ENCODE data around the gene PIP5K1B.

PIP5K1B gene

DNA sequence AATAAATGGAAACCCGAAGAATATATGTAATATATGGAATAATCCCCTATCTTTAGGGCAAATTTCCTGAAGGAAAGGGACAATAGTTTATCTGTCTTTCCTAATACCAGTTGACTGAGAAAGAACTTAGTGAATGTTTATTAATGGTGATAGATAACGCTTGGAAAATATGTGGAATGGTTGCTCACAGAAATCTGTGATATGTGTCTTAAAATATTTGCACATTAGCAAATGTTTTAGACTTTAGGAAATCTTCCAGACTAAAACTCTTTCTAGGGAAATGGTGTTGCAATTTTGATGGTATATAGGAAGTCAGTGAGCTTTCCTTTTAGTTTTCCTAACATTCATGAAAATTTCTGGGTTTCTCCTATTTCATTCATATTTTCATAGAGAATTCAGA, 90.4 kb downstream of the PIP5K1B start:
- Histone ChIP-seq H3K9me2 (ENCODE audit: low read depth, low read length) (no peaks in the 10 kb centered on the region), H3K27me3 (ENCODE audit: insufficient read depth, low read length) (no peaks in the 10 kb centered on the region), H3K36me3 (ENCODE audit: insufficient read depth, low read length) (no peaks in the 10 kb centered on the region), H3K79me2 (ENCODE audit: insufficient read depth, low read length) (no peaks in the 10 kb centered on the region), H2AFZ (ENCODE audit: low read length) (no peak overlapping the region), H3K9me3 (ENCODE audit: low read length) (no peaks in the 10 kb centered on the region), H4K20me1 (ENCODE audit: insufficient read depth, low read length) (no peaks in the 10 kb centered on the region), H3K4me3 (ENCODE audit: low read depth, low read length, poor library complexity, severe bottlenecking) (no peak overlapping the region), H3K27ac (ENCODE audit: low read depth, low read length, poor library complexity, severe bottlenecking) (no peak overlapping the region), H3K4me1 (ENCODE audit: insufficient read depth, low read length, severe bottlenecking) (no peaks in the 10 kb centered on the region), H3K9ac (ENCODE audit: low read length) (no peak overlapping the region), H3F3A (ENCODE audit: insufficient read depth, low read length) (no peaks in the 10 kb centered on the region), H3K4me2 (ENCODE audit: low read length) (no peak overlapping the region)
- no peak for TF ChIP-seq EZH2 (IDR thresholded peaks at IDR 0.05; ENCODE audit: borderline replicate concordance, low read length)
- TF ChIP-seq, protein P1, sequence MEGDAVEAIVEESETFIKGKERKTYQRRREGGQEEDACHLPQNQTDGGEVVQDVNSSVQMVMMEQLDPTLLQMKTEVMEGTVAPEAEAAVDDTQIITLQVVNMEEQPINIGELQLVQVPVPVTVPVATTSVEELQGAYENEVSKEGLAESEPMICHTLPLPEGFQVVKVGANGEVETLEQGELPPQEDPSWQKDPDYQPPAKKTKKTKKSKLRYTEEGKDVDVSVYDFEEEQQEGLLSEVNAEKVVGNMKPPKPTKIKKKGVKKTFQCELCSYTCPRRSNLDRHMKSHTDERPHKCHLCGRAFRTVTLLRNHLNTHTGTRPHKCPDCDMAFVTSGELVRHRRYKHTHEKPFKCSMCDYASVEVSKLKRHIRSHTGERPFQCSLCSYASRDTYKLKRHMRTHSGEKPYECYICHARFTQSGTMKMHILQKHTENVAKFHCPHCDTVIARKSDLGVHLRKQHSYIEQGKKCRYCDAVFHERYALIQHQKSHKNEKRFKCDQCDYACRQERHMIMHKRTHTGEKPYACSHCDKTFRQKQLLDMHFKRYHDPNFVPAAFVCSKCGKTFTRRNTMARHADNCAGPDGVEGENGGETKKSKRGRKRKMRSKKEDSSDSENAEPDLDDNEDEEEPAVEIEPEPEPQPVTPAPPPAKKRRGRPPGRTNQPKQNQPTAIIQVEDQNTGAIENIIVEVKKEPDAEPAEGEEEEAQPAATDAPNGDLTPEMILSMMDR (IDR thresholded peaks at IDR 0.05; ENCODE audit: low read length): no peak

DNA sequence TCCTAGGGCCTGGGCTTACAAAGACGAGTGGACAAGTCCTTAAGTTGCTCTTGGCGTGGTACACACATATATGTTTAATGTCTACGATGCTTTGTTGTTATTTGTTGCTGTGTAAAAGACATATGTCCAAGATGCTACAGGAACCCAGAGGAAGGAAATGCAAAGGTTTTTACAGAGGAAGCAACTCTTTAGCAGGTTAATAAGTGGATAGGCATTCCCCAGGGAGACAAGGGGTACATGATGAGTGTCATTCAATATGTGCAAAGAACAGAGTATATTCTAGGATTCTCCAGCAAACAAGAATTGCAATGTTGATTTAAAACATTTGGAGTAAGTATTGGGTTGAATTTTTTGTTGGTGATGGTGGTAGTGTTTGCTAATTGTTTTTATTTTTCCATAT, 92.1 kb downstream of the PIP5K1B start:
- Histone ChIP-seq H3K27me3 (ENCODE audit: insufficient read depth, low read length) (no peaks in the 10 kb centered on the region), H3K4me2 (ENCODE audit: low read length) (no peak overlapping the region)

DNA sequence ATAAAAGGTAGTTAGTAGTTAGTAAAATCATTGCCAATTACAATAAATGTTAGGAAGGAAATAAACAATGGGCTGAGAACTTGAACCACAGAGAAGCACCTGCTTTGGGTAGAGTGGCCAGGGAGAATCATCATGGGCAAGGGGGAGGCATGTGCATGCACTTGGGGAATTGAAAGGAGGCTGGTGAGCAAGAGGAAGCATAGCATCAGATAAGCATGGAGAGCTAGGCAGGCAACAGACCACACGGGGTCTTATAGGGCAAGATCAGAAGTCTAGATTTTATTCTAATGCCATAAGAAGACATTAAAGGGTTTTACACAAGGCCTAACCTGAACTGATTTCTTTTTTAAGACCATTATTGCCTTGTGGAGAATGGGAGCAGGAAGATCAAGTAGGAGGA, 93.4 kb downstream of the PIP5K1B start:
- H3F3A ChIP-seq (ENCODE audit: insufficient read depth, low read length): no peaks in the 10 kb centered on the region
- no peaks in the 10 kb centered on the region for H3K9me2 ChIP-seq (ENCODE audit: low read depth, low read length)
- no peak overlapping the region for H3K9ac ChIP-seq (ENCODE audit: low read length)
- H3K4me1 ChIP-seq (ENCODE audit: insufficient read depth, low read length, severe bottlenecking): peaks cover 9% of the 10 kb centered on the region
- H3K9me3 ChIP-seq (ENCODE audit: low read length): no peaks in the 10 kb centered on the region
- no peak overlapping the region for H2AFZ ChIP-seq (ENCODE audit: low read length)
- H4K20me1 ChIP-seq (ENCODE audit: insufficient read depth, low read length): no peaks in the 10 kb centered on the region
- no peak overlapping the region for H3K4me2 ChIP-seq (ENCODE audit: low read length)
- no peaks in the 10 kb centered on the region for H3K79me2 ChIP-seq (ENCODE audit: insufficient read depth, low read length)
- no peaks in the 10 kb centered on the region for H3K27me3 ChIP-seq (ENCODE audit: insufficient read depth, low read length)
- H3K27ac ChIP-seq (ENCODE audit: low read depth, low read length, poor library complexity, severe bottlenecking): no peak overlapping the region
- no peaks in the 10 kb centered on the region for H3K36me3 ChIP-seq (ENCODE audit: insufficient read depth, low read length)
- no peak overlapping the region for H3K4me3 ChIP-seq (ENCODE audit: low read depth, low read length, poor library complexity, severe bottlenecking)
- TF ChIP-seq, protein P1 (IDR thresholded peaks at IDR 0.05; ENCODE audit: low read length): no peak
- no peak for TF ChIP-seq EZH2 (IDR thresholded peaks at IDR 0.05; ENCODE audit: borderline replicate concordance, low read length)

More for the DNA sequence above, 92.1 kb downstream of the PIP5K1B start:
- no peak overlapping the region for H3K9ac ChIP-seq (ENCODE audit: low read length)
- H3K9me3 ChIP-seq (ENCODE audit: low read length): no peaks in the 10 kb centered on the region
- H3K27ac ChIP-seq (ENCODE audit: low read depth, low read length, poor library complexity, severe bottlenecking): no peak overlapping the region
- H4K20me1 ChIP-seq (ENCODE audit: insufficient read depth, low read length): no peaks in the 10 kb centered on the region
- H3K9me2 ChIP-seq (ENCODE audit: low read depth, low read length): no peaks in the 10 kb centered on the region
- no peaks in the 10 kb centered on the region for H3K79me2 ChIP-seq (ENCODE audit: insufficient read depth, low read length)
- H3K4me1 ChIP-seq (ENCODE audit: insufficient read depth, low read length, severe bottlenecking): peaks cover under 1% of the 10 kb centered on the region
- H3F3A ChIP-seq (ENCODE audit: insufficient read depth, low read length): no peaks in the 10 kb centered on the region
- no peaks in the 10 kb centered on the region for H3K36me3 ChIP-seq (ENCODE audit: insufficient read depth, low read length)
- no peak overlapping the region for H2AFZ ChIP-seq (ENCODE audit: low read length)
- TF ChIP-seq, protein P1 (IDR thresholded peaks at IDR 0.05; ENCODE audit: low read length): no peak
- TF ChIP-seq EZH2 (IDR thresholded peaks at IDR 0.05; ENCODE audit: borderline replicate concordance, low read length): no peak
- H3K4me3 ChIP-seq (ENCODE audit: low read depth, low read length, poor library complexity, severe bottlenecking): no peak overlapping the region
